Adrenal gland (tissue), 5 donors: Measurements from ENCODE around the gene TMSB10.

ENCODE experiments used
- POLR2A ChIP-seq, 2 donors: fragments of 450-650 bp; IDR thresholded peaks; one replicate each; pipeline ENCODE4 v1.6.1; 2017; ENCODE audit warnings: antibody characterized with exemption in 2 of 2, mild to moderate bottlenecking in 2 of 2, moderate library complexity in 1 of 2
- TF ChIP-seq, protein P1 (sequence below), 6 experiments: fragments of 450-650 bp in 4 of 6; fragments of 200-600 bp in 2 of 6; sonication (generic) in 1 of 6; IDR thresholded peaks; 1 replicate in 5 of 6; 2 replicates in 1 of 6; pipeline versions ENCODE4 v1.5.1 to v1.8.0; 2016 to 2021; ENCODE audit warnings: antibody characterized with exemption in 6 of 6, mild to moderate bottlenecking in 2 of 6, moderate library complexity in 1 of 6
- donor health status: DM: no; HTN: no; CAD: no.

- TF ChIP-seq POLR2A (IDR thresholded peaks at IDR 0.05) = no peak
- TF ChIP-seq, protein P1, sequence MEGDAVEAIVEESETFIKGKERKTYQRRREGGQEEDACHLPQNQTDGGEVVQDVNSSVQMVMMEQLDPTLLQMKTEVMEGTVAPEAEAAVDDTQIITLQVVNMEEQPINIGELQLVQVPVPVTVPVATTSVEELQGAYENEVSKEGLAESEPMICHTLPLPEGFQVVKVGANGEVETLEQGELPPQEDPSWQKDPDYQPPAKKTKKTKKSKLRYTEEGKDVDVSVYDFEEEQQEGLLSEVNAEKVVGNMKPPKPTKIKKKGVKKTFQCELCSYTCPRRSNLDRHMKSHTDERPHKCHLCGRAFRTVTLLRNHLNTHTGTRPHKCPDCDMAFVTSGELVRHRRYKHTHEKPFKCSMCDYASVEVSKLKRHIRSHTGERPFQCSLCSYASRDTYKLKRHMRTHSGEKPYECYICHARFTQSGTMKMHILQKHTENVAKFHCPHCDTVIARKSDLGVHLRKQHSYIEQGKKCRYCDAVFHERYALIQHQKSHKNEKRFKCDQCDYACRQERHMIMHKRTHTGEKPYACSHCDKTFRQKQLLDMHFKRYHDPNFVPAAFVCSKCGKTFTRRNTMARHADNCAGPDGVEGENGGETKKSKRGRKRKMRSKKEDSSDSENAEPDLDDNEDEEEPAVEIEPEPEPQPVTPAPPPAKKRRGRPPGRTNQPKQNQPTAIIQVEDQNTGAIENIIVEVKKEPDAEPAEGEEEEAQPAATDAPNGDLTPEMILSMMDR (IDR thresholded peaks at IDR 0.05) = no peak
These were observed 16.1 kb upstream of the TMSB10 start for GRCh38 chr2:84889332-84889731.
